HG03175 (cell line): ENCODE data around the gene DNAH10.
A peak's percentile ranks its signal among the peaks of the same experiment; 100 is the strongest.
"Not testable (repeated sequence)": the region's sequence is repeated elsewhere in the genome, so short reads cannot be mapped to it uniquely, and the experiment has no call there.

Source experiments
- ATAC-seq: cut with Tn5 transposase; IDR thresholded peaks from one replicate; pipeline ENCODE4 v1.9.1; 2021; ENCODE audit warnings: mild to moderate bottlenecking, moderate library complexity; ENCODE audit not compliant: unreplicated experiment

The DNAH10 gene

DNA sequence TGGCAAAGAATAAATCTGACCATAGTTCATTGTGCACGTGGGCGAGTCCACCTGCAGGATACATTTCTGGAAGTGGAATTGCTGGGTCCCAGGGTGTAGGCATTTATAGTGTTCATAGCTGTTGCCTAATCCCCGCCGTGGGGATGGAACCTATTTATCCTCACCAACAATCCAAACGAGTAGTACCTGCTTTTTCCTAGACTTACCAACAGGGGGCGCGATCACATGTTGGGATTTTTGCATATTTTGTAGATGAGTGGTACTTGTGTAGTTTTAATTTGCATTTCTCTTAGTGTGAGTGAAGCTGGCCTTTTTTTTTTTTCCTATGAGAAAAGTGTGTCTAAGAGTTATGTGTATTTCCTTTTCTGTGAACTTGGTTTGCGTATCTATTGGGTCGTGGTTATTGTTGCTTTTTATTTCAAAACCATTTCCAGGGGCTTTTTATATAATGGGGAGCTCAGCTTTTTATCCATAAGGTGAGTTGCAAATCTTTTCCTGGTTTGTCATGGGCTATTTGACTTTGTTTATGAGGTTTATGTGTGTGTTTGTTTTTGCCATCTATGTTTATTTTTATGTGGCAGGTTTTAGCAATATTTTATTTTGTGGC lies 143.3 kb downstream of the DNAH10 start:
- ATAC-seq: peak; percentile 51

DNA sequence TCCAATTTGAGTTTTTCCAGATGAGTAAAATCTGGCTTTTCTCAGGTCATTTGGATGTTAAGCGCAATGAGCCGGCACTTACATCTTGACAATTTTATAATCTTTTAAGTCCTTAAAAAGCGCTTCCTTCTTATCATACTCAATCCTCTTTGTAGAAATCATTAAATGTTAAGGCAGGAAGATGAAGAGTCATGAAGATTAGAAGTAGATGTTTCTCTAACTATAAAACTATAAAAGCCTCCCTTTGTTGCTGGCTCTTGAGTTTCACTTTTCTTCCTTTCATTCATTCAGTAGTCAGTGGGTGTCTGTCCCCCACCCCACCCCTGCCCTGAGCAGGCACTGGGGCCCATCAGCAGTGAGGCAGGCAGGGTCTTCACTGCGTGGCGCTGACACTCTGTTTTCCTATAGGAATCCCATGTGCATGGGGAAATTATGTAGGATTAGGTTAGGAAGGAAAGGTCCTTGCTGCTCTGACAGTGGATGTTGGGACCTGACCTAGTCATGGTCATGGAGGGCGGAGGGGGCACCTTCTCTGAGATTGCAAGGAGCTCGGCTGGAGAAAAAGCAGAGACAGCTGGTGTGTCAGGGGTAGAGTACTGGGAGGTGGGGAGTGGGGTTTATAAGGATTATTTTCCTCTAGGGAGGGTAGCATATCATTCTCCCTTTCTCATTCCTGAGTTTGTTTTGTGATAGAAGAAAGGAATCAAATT lies 144.8 kb downstream of the DNAH10 start:
- ATAC-seq: no peak

DNA sequence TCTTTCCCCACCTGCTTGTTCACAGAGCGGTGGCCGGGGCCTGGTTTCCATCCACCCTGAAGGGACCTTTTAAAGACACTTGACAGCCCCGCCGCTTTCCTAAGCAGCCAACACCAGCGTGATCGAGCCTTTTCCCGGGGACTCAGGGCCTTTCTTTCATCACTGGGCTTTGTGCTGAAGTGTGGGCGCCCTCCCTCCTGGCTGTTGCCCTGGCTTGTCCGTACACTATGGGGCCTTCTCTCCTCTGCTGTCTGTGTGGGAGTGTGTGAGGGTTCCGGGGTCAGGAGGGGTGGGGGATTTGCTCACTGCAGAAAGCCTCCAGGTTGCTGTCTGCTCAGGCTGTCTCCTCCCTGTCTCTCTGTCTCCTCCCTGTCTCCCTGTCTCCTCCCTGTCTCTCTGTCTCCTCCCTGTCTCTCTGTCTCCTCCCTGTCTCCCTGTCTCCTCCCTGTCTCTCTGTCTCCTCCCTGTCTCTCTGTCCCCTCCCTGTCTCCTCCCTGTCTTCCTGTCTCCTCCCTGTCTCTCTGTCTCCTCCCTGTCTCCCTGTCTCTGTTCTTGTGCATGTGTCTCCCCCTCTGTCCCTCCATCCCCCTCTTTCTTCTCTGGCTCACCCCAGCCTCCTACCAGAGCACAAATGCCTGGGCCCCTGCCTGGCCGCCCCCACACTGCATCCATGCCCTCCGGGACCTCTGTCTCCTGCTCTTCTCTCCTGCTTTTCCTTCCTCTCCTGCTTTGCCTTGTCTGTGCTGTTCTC lies 145.8 kb downstream of the DNAH10 start:
- no peak for ATAC-seq

DNA sequence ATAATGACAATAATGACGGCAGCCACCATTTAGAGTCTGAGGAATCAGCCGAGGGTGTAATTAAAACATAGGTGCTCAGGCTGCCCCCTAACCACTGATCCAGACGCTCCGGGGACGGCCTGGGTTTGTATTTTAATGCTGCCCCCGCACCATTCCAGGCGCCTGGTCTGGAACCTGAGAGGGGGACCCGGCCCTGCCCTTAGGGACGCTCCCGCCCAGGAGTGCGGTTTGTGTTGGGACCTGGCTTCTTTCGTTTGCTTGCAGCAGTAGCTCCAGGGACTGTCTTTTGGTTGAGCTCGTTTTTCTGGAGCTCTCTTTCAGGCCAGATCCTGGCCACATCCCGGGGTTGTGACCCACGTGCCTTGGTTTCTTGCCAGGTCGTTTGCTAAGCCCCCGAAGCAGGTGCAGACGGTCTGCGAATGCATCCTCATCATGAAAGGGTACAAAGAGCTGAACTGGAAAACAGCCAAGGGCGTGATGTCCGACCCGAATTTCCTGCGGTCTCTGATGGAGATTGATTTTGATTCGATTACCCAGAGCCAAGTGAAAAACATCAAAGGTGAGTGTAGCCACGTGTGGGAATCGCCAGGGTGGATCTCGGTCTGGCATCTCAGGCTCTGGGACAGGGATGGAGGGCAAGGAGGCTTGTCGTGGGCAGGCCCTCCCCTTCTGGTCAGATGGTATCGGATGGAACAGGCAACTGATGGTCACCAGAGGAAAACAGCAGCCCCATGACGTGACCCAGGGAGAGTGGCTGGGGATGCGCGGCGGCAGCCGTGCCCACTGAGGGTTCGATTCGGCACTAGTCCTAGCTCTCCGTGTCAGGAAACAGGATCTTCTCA lies 147.0 kb downstream of the DNAH10 start:
- ATAC-seq: no peak

DNA sequence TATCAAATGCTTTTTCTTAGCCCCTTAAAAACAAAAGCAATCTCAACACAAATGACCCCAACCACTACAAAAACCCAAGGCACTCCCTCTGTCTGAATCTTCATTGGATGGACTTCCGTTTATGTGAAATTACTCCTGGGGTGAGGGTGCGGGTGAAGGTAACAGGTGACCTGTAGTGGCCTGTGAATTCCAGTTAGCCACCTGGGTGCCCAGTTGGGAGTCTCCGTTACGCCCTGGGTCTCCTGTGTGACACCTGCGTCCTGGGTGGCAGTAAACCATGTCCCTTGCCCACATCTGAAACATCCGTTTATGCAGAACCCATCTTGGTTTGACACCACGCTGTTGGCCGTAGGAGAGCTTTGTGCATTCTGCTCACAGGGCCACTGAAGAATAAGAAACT lies 148.0 kb downstream of the DNAH10 start:
- ATAC-seq: no peak

DNA sequence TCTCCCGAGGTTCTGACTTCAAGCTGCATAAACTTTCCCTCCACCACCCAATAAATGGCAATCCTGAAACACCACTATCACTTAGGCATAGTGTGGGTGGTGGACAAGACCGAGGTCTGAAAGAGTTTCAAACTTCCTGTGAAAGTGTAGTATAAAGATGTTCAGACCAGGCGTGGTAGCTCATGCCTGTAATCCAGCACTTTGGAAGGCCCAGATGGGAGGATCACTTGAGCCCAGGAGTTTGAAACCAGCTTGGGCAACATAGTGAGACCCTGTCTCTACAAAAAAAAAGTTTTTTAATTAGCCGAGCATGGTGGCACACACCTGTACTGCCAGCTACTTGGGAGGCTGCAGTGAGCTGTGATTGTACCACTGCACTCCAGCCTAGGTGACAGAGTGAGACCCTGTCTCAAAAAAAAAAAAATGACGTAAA lies 148.7 kb downstream of the DNAH10 start:
- no peak for ATAC-seq

DNA sequence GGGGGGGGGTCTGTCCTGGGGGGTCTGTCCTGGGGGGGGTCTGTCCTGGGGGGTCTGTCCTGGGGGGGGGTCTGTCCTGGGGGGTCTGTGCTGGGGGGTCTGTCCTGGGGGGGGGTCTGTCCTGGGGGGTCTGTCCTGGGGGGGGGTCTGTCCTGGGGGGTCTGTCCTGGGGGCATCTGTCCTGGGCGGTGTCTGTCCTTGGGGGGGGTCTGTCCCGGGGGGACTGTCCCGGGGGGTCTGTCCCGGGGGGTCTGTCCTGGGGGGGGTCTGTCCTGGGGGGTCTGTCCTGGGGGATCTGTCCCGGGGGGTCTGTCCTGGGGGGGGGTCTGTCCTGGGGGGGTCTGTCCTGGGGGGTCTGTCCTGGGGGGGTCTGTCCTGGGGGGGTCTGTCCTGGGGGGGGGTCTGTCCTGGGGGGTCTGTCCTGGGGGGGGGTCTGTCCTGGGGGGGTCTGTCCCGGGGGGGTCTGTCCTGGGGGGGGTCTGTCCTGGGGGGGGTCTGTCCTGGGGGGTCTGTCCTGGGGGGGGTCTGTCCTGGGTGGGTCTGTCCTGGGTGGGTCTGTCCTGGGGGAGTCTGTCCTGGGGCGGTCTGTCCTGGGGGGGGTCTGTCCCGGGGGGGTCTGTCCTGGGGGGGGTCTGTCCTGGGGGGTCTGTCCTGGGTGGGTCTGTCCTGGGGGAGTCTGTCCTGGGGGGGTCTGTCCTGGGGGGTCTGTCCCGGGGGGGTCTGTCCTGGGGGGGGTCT lies 149.7 kb downstream of the DNAH10 start:
- not testable (repeated sequence) for ATAC-seq

DNA sequence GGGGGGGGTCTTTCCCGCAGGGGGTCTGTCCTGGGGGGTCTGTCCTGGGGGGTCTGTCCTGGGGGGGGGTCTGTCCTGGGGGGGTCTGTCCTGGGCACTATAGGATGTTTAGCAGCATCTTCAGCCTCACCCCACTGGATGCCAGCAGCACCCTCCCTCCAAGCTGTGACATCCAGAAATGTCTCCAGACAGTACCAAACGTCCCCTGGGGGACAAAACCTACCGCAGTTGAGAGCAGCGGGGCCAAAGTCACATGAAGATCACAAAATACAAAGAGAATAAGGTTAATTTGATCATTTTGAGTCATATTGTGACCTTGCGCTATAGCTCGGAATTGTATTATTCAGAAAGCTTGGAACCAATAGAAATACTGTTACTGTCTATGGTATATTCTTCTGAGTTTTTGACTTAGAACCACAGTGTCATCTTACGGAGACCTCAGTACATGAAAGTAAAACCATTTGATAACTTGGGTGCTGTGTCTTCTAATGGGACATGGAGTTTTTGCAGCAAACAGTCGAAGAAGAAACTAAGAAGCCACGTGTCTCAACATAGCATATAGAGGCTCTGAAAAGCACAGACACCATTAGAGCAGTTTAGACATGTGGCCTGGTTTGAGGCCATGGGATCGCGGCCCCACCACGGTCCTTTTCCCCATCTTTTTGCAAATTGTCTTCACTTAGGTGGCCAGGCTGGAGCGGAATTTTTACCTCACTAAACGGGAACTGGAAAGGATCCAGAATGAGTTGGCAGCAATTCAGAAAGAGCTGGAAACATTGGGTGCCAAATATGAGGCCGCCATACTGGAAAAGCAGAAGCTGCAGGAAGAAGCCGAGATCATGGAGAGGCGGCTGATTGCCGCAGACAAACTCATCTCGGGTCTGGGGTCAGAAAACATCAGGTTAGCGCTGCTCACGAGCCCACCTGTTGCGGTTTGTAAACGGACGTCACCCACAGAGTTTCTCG lies 150.6 kb downstream of the DNAH10 start:
- no peak for ATAC-seq

DNA sequence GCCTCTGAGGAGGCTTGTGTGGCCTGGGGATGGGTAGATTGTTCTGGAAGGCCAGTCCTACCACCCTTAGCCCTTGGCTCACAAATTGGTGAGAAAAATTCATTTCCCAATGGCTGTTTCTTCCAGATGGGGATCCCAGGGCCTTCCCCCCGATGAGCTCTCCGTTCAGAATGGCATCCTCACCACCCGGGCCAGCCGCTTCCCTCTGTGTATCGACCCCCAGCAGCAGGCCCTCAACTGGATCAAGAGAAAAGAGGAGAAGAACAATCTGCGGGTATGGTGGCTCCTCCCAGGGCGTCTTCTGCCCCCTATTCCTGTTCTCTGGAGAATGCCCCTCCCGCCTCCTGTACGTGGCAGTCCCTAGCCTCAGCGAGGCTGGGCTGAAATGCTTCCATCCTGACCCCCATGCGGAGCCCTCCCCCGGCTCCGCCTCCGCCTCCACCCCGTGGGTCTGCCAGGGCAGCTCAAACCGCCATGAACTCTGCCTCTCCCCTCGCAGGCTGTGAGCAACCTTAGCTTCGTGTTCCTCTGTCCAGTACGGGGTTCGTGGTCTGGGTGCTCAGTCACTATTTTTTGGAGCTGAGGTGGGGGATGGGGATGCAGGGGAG lies 152.7 kb downstream of the DNAH10 start:
- no peak for ATAC-seq

DNA sequence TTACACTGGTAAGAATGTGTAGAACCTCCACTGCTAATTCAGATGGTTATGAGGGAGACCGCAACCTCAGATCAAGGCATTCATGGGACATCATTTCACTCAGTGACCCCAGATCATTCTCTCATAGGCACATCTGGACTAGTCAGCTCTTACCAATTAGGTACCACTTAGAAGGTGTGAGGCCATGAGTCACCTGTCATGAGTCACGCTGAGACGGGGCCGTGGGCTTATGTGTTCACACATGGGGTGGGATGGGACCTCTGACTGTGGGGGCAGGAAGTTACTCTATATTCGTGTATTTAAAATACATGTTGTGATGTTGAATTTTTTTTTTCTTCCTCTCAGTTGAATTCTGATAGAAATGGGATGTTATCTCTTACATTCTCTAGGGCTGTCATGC lies 154.6 kb downstream of the DNAH10 start:
- no peak for ATAC-seq

DNA sequence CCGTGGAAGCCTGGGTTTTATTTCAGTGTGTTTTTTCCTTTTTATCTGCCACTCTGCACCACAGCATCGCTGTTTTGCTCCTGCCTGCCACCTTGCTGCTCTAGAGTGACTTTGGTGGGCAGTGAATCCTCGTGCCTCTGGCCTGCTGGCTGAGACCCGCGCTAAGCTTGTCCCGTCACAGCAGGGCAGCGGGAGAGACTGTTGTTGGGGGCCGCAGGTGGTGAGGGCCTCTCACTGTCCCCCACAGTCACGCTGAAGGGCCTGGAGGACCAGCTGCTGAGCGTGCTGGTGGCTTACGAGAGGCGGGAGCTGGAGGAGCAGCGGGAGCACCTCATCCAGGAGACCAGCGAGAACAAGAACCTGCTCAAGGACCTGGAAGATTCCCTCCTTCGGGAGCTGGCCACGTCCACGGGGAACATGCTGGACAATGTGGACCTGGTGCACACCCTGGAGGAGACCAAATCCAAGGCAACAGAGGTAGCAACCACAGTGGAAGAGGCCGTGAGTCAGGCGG lies 155.3 kb downstream of the DNAH10 start:
- no peak for ATAC-seq

DNA sequence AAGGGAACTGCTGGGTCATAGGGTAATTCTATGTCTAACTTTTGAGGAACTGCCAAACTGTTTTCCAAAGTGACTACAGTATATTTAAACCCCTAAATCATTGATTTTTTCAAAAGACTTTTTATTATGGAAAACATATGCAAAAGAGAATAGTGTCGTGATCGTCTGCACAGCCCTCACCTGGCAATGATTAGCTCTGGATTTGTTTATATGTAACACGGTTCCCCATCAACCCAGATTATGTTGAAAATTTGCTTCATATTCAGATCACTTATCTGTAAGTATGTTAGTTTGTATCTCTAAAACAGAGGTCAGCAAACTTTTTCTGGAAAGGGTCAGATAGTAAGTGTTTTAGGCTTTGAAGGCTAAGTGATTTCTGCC lies 157.9 kb downstream of the DNAH10 start:
- ATAC-seq: no peak

DNA sequence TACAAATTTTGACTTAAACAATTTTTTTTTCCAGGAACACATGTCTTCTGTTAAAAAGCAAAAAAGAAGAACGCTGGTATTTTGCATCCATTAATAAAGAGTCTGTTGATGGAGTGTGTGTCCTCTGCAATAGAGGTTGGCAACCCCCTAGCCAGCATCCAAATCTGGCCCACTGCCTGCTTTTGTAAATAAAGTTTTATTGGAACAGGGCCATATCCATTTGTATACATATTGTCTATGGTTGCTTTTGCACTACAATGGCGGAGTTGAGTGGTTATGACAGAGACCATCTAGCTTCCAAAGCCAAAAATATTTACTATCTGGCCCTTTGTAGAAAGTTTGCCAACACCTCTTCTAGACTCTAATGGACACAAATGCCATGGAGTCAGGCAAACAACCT lies 160.9 kb downstream of the DNAH10 start:
- ATAC-seq: no peak

DNA sequence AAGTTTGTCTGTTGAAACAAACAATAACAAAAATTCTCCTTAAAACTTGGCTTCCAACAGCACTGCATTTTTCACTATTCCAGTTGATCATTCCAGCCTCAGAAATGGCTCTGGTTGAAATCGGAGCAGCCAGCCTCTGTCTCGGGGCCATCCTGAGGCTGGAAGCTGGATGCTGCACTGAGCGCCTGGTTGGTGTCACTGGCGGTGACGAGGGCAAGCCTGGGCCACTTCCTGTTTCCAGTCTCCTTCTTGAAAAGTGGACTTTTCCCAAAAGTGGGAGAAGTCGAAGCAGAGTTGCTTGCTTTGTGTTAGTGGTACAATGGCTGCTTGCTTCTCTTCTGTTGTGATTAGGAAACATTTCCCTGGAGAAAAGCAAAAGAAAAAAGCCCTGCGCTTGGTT lies 161.8 kb downstream of the DNAH10 start:
- ATAC-seq: no peak

DNA sequence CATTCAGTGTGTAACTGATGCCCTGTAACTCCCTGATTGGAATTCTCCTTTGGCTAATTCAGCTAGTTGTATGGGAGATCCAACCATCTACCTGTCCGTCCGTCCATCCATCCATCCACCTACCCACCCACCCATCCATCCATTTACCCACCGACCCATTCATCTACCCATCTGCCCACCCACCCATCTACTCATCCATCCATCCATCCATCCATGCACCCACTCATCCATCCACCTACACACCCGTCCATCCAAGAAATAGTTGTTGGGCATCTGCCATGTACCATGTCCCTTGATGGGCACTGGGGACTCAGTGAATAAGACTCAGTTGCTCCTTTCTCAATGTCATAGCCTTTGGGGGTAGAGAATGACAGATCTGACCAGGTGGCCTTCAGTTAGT lies 162.4 kb downstream of the DNAH10 start:
- ATAC-seq: no peak

DNA sequence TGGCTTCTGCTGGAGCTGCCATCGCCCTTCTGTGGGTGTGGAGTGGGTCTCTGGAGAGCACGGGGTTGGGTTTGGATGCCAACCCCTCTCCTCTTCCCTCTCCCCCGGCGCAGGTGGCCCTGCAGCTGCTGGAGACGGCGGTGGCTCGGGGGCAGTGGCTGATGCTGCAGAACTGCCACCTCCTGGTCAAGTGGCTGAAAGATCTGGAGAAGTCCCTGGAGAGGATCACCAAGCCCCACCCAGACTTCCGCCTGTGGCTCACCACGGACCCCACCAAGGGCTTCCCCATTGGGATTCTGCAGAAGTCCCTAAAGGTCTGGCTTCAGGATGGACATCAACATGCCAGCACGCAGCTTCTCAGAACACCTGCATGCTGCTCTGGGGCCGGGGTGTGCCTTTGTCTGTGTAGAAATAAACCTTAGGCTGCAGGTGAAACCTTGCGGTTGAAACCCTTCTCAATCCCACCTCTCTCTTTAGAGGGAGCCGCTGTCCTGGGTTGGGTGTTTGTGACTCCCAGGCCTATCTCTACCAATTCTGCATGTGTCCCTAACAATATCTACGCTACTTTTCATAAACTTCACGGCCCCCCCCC lies 166.3 kb downstream of the DNAH10 start:
- no peak for ATAC-seq

DNA sequence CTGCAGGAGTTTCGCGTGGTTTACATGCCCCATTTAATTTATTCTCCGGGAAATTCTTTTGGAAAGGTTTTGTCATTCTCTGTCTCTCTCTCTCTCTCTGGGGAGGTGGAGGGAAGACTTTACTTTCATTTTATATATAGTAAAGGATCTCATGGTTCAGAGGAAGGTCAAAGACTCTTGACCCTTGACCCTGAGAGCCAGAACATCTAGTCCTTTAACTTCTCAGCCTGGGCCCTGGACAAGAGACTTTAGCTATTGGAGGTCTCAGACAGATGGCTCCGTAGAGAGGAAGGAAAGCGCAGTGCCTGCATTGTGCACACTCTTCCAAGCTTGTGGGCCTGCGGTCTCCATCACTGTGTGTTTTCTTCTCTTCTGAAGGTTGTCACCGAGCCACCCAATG lies 166.8 kb downstream of the DNAH10 start:
- no peak for ATAC-seq

DNA sequence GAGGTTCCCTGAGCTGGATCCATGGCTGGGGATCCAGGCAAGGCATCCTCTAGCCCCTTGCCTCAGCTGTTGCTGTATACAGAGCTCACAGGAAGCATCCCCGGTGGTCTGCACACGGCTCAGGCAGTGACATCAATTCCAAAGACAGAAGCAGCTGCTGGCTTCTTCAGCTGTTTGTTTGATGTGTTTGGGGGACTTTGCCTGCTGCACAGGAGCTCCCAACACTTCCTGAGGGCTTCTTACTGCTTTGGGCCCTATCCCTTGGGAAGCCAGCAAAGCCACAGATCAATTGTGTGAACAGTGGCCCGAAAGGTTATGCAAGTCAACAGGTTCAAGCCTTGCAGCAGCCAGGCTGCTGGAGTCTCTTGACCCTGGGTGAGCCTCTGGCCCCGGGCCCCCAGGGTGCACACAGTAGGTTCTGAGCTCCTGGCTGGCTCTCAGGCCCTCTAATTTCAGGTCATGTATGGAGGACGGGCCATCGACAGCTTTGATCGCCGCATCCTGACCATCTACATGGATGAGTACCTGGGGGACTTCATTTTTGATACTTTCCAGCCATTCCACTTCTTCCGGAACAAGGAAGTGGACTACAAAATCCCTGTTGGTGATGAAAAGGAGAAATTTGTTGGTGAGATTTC lies 168.0 kb downstream of the DNAH10 start:
- ATAC-seq: no peak
